ENCODE results near the gene ZDHHC14. TPM values are rescaled to one million over a fixed set of nuclear protein-coding genes. Genes with fewer than 3 reads are reported as not detected.
"Not testable (repeated sequence)": the region's sequence is repeated elsewhere in the genome, so short reads cannot be mapped to it uniquely, and the experiment has no call there.

ZDHHC14 gene
- total and polyA plus RNA-seq, 12 donors, result 7.7 to 31.2 (median 15.2) TPM

DNA sequence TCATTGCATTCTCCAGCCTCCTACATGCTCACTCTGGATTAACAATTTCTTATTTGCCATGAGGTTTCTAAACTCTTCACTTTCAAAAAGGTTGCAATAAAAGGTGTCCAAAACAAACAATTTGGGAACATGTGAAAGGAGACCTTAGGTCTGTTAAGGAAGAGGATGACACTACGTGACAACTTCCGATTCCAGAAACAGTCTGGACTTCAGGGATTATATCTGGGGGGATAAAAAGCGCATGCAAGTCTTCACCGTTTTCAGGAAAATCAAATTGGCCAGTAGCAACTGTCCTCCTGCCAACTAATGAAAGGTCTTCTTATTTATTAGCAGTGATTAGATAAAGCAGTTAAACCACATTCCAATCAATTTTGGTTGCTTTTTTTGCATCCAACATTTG is 1.8 kb downstream of the ZDHHC14 start:
- 51 to 52% methylated on average over 4 of the region's 4 CpGs for WGBS, 2 donors
- no peaks in the 10 kb centered on the region for H3K9me3 ChIP-seq
- no peaks in the 10 kb centered on the region for H3K27me3 ChIP-seq
- peaks cover 0 to 4% (median 0%) of the 10 kb centered on the region in 9 donors for H3K36me3 ChIP-seq
- H3K27ac ChIP-seq, result peak overlapping the region in 3 of 10 donors; percentile 95 to 97 (median 97)
- intact Hi-C loops (cut with DNase I), result loop anchor here in 7 of 10 donors (5.0 to 10.0 kb wide), 8 partner anchors 49 to 284 kb away; partner anchors contain the start of gene TMEM242 (in 3 of the 7)
- TF ChIP-seq, protein P1, sequence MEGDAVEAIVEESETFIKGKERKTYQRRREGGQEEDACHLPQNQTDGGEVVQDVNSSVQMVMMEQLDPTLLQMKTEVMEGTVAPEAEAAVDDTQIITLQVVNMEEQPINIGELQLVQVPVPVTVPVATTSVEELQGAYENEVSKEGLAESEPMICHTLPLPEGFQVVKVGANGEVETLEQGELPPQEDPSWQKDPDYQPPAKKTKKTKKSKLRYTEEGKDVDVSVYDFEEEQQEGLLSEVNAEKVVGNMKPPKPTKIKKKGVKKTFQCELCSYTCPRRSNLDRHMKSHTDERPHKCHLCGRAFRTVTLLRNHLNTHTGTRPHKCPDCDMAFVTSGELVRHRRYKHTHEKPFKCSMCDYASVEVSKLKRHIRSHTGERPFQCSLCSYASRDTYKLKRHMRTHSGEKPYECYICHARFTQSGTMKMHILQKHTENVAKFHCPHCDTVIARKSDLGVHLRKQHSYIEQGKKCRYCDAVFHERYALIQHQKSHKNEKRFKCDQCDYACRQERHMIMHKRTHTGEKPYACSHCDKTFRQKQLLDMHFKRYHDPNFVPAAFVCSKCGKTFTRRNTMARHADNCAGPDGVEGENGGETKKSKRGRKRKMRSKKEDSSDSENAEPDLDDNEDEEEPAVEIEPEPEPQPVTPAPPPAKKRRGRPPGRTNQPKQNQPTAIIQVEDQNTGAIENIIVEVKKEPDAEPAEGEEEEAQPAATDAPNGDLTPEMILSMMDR (IDR thresholded peaks at IDR 0.05), result no peak
- H3K4me1 ChIP-seq, result peaks cover 0 to 31% (median 22%) of the 10 kb centered on the region in 9 donors
- peak overlapping the region; percentile 74 to 99 (median 95) for H3K4me3 ChIP-seq
- DNase-seq (no peak), ATAC-seq (no peak)

DNA sequence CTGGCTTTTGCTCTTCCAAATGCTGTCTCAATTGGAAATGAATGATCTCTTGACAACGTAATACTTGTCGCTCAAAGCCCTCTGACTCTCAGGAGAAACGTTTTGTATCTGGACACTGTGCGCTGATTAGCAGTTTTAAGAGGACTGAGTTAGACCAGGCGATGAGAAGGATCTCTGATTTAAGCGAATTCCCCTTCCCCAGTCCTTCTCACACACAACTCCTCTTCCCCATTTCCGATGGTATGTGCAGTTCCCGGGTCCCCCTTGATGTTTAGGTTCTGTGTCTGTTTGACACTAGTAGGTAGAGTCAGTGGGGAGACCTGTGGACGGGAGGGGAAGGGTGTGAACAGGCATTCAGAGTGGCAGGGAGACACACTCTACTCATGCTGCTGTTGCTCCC is 2.5 kb downstream of the ZDHHC14 start:
- H3K27ac ChIP-seq, result no peak overlapping the region
- ATAC-seq (no peak), DNase-seq (no peak)
- peaks cover 0 to 4% (median 0%) of the 10 kb centered on the region in 9 donors for H3K36me3 ChIP-seq
- WGBS, 2 donors, result 62 to 75% methylated on average over 9 of the region's 9 CpGs
- H3K9me3 ChIP-seq, result no peaks in the 10 kb centered on the region
- intact Hi-C loops (cut with DNase I), result loop anchor here in 7 of 10 donors (5.0 to 10.0 kb wide), 8 partner anchors 49 to 284 kb away; partner anchors contain the start of gene TMEM242 (in 3 of the 7)
- peak overlapping the region in 5 of 10 donors; percentile 74 to 99 (median 93) for H3K4me3 ChIP-seq
- peaks cover 0 to 31% (median 22%) of the 10 kb centered on the region in 9 donors for H3K4me1 ChIP-seq
- no peaks in the 10 kb centered on the region for H3K27me3 ChIP-seq
- TF ChIP-seq, protein P1 (IDR thresholded peaks at IDR 0.05), result no peak

DNA sequence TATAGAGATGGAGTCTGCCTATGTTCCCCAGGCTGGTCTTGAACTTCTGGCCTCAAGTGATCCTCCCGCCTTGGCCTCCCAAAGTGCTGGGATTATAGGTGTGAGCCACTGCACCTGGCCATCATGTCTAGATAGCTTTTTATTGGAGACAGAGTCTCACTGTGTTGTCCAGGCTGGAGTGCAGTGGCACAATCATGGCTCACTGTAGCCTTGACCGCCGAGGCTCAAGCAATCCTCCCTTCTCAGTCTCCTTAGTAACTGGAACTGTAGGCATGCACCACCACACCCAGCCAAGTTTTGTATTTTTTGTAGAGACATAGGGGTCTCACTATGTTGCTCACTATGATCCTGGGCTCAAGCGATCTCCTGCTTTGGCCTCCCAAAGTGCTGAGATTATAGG is 4.0 kb downstream of the ZDHHC14 start:
- ATAC-seq, DNase-seq, H3K27me3 ChIP-seq, H3K36me3 ChIP-seq, H3K4me3 ChIP-seq, H3K27ac ChIP-seq, H3K9me3 ChIP-seq: not testable (repeated sequence)
- 98% methylated on average over 4 of the region's 4 CpGs for WGBS, 2 donors
- intact Hi-C loops (cut with DNase I), result loop anchor here in 7 of 10 donors (5.0 to 10.0 kb wide), 8 partner anchors 47 to 282 kb away; partner anchors contain the start of gene TMEM242 (in 3 of the 7)
- H3K4me1 ChIP-seq, result peaks cover 0 to 28% (median 17%) of the 10 kb centered on the region in 9 donors

DNA sequence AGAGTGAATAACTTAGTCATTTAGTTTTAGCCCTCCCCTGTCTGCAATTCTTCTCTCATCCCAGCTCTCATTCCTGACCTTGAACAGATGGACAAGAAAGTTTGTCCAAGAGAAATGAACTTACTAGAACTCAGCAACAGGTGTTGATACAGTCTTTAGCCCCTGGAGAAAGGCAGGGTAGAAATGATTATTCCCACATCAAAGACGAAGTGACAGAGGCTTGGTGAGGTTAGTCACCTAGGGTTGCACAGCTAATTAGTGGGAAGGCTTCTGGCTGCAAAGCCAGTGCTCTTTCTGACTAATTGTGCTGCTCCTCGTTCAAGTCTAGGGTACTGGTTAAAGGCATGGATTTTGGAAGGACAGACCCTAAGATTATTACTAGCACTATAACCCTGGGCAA is 4.5 kb downstream of the ZDHHC14 start:
- intact Hi-C loops (cut with DNase I), result loop anchor here in 3 of 10 donors (10.0 kb wide), 2 partner anchors 209 to 279 kb away; no protein-coding TSS in a partner anchor
- Histone ChIP-seq H3K27ac (no peak overlapping the region), H3K36me3 (peaks cover 0 to 4% (median 0%) of the 10 kb centered on the region in 9 donors), H3K27me3 (no peaks in the 10 kb centered on the region), H3K4me1 (peaks cover 0 to 28% (median 17%) of the 10 kb centered on the region in 9 donors), H3K9me3 (peaks cover 0 to 14% (median 6%) of the 10 kb centered on the region in 11 donors), H3K4me3 (no peak overlapping the region)
- TF ChIP-seq, protein P1 (IDR thresholded peaks at IDR 0.05), result no peak
- 58 to 68% methylated on average over 2 of the region's 2 CpGs for WGBS, 2 donors
- ATAC-seq (no peak), DNase-seq (no peak)

DNA sequence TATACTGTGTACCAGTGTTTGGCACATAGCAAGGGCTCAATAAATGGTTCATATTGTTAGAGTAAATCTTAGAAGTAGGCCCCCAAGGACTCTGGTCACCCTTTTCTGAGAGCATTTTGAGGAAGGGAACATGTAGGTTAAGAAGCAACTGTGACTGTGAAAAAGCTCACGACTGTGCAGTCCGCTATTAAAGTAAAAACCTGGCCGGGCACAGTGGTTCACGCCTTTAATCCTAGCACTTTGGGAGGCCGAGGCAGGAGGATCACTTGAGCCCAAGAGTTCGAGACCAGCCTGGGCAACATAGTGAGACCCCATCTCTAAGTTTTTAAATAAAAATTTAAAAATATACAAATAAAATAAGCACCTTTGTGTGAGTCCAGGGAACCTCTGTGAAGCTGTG is 5.0 kb downstream of the ZDHHC14 start:
- Histone ChIP-seq H3K9me3 (peaks cover 0 to 20% (median 11%) of the 10 kb centered on the region in 11 donors), H3K4me3 (no peak overlapping the region), H3K36me3 (peaks cover 0 to 4% (median 0%) of the 10 kb centered on the region in 9 donors), H3K27ac (no peak overlapping the region), H3K27me3 (no peaks in the 10 kb centered on the region), H3K4me1 (peaks cover 0 to 28% (median 17%) of the 10 kb centered on the region in 9 donors)
- TF ChIP-seq, protein P1 (IDR thresholded peaks at IDR 0.05), result no peak
- ATAC-seq (no peak), DNase-seq (no peak)
- 97 to 98% methylated on average over 6 of the region's 6 CpGs for WGBS, 2 donors
- intact Hi-C loops (cut with DNase I), result loop anchor here in 4 of 10 donors (2.0 to 10.0 kb wide), 3 partner anchors 37 to 279 kb away; no protein-coding TSS in a partner anchor

Measured in heart right ventricle (tissue), 16 donors.